Activated CD8-positive, alpha-beta T cell treated with anti-CD3 and anti-CD28 coated beads for 36 hours (primary cell): ENCODE results near the gene PRSS56. TPM values are rescaled to one million over a fixed set of nuclear protein-coding genes. Genes with fewer than 3 reads are reported as not detected.

Source experiments
- ATAC-seq: fragments of 200-7000 bp; cut with Tn5 transposase; one replicate; pipeline ENCODE4 v1.10.0; 2021; ENCODE audit warnings: mild to moderate bottlenecking, moderate library complexity
- CTCF ChIA-PET: fragments of 350-600 bp; sonication (Branson Sonifier 250); formaldehyde crosslinking; loops from one replicate; lab custom pipeline; 2021; ENCODE audit warnings: antibody characterized with exemption; lab: Charles Lee
- POLR2A ChIA-PET: fragments of 350-600 bp; sonication (Branson Sonifier 250); formaldehyde crosslinking; loops from one replicate; lab custom pipeline; 2021; ENCODE audit warnings: antibody characterized with exemption; lab: Charles Lee
- DNase-seq: peaks from one replicate; pipeline ENCODE4 v3.0.0-alpha.2; 2020
- H3K27ac Mint-ChIP-seq: one replicate; pipeline ENCODE4 v1.8.0; 2021; ENCODE audit warnings: mild to moderate bottlenecking, mixed read lengths
- H3K27me3 Mint-ChIP-seq: one replicate; pipeline ENCODE4 v1.8.0; 2021; ENCODE audit warnings: mixed read lengths
- H3K36me3 Mint-ChIP-seq: one replicate; pipeline ENCODE4 v1.8.0; 2021; ENCODE audit warnings: low read depth, mixed read lengths
- H3K4me1 Mint-ChIP-seq: one replicate; pipeline ENCODE4 v1.8.0; 2021; ENCODE audit warnings: low read depth, mixed read lengths
- H3K4me3 Mint-ChIP-seq: one replicate; pipeline ENCODE4 v1.8.0; 2021; ENCODE audit warnings: mild to moderate bottlenecking, moderate library complexity, mixed read lengths
- H3K9me3 Mint-ChIP-seq: one replicate; pipeline ENCODE4 v1.8.0; 2021; ENCODE audit warnings: mixed read lengths
- CTCF ChIP-seq: fragments of 200-600 bp; IDR thresholded peaks from one replicate; pipeline ENCODE4 v1.8.0; 2022; ENCODE audit warnings: antibody characterized with exemption, mild to moderate bottlenecking
- intact Hi-C: fragments of 100-400 bp; cut with micrococcal nuclease; formaldehyde crosslinking; loops from one replicate; pipeline ENCODE4 v1.10.0; 2022
- total RNA-seq, 2 experiments: library from RNA; stranded (reverse); gene quantifications; one replicate each; pipeline ENCODE4 v1.2.3, GENCODE V29; 2021

PRSS56 gene
- total RNA-seq, 2 experiments from 2014 or later = not detected

- CTCF ChIA-PET = no interaction called here
These were observed 54.7 kb downstream of the PRSS56 start for GRCh38 chr2:232574674-232575403.

More at GRCh38 chr2:232574674-232575403, 54.7 kb downstream of the PRSS56 start:
- POLR2A ChIA-PET = no interaction called here
- no peak for DNase-seq
- Mint-ChIP-seq H3K9me3 (no peaks in the 10 kb centered on the region), H3K4me1 (peaks cover 5% of the 10 kb centered on the region), H3K36me3 (peaks cover 17% of the 10 kb centered on the region), H3K27me3 (no peaks in the 10 kb centered on the region), H3K27ac (no peak overlapping the region), H3K4me3 (no peak overlapping the region)
- intact Hi-C loops = no loop called here
- ATAC-seq = no peak
- no peak for TF ChIP-seq CTCF

Other genes starting within 250 kb of the PRSS56 start
- not detected for gene ALPP, start 141.6 kb upstream of the PRSS56 start, total RNA-seq
- not detected for gene ALPG, start 113.5 kb upstream of the PRSS56 start, total RNA-seq
- gene ALPI, start 64.2 kb upstream of the PRSS56 start, total RNA-seq = not detected
- gene ECEL1, start 32.6 kb upstream of the PRSS56 start, total RNA-seq = under 1 TPM; 0.56 to 0.72 TPM
- not detected for gene CHRND, start 5.8 kb downstream of the PRSS56 start, total RNA-seq
- not detected for gene CHRNG, start 19.3 kb downstream of the PRSS56 start, total RNA-seq
- gene TIGD1, start 30.2 kb downstream of the PRSS56 start, total RNA-seq = 1 to 10 TPM; 8.3 to 8.7 TPM
- 10 to 100 TPM; 49.2 to 50.4 TPM for gene EIF4E2, start 30.3 kb downstream of the PRSS56 start, total RNA-seq
- 1 to 10 TPM in 1 of 2 experiments, under 1 TPM in 1; 0.70 to 1.2 TPM for gene EFHD1, start 113.2 kb downstream of the PRSS56 start, total RNA-seq
- gene GIGYF2, start 176.9 kb downstream of the PRSS56 start, total RNA-seq = 10 to 100 TPM; 49.7 to 52.5 TPM